GM21423 (cell line): ENCODE results near the gene H19.

Experiments used
- ATAC-seq: cut with Tn5 transposase; IDR thresholded peaks from one replicate; pipeline ENCODE4 v1.9.1; 2021; ENCODE audit warnings: mild to moderate bottlenecking, moderate library complexity; ENCODE audit not compliant: unreplicated experiment

Gene H19

DNA sequence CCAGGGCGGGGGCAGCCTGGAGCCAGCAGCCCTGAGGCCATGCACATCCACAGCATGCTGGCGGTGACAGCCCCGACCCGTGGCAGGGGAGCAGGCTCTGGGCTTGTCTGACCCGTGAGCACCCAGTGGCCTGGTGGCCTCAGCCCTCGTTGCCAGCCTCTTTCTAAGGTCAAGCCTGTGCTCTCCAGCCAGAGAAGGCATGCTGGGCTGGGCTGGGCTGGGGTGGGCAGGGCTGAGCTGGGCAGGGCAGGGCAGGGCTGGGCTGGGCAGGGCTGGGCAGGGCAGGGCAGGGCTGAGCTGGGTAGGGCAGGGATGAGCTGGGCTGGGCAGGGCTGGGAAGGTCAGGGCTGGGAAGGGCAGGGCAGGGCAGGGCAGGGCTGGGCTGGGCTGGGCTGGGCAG lies 10.6 kb downstream of the H19 start:
- no peak for ATAC-seq

GRCh38 chr11:1983601-1983961 lies 14.1 kb downstream of the H19 start:
- no peak for ATAC-seq

DNA sequence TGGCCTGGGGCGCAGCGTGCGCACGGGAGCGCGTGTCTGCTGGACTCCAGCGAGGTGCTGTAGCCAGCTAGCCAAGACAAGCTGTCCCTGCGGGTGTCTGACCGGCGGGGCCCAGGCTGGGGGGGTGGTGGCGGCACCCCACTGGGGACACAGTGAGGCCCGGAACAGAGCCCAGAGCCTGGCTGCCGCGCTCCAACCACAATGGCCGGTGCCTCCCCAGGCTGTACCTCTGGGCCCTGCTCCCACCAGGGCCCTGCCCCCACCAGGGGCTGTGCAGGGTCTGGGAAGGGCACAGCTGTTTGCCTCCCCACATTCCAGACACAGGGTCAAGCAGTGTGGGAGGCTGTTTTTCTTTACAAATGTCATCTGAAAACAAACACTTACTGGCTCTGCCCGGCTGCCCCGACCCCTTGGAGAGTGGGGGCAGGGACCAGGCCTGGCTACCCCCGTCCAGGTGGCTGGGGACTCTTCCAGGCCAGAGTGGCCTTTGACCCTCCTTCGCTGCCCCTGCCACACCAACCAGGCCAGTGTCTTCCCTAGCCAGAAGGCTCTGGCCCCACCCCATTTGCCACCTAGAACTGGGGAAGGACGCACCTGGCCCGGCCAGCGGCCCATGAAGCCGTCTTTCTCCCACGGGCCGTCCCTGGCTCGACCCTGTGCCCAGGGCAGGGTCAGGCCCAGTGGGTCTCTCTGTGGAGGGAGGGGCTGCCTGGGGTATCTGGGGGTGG lies 14.6 kb downstream of the H19 start:
- no peak for ATAC-seq

DNA sequence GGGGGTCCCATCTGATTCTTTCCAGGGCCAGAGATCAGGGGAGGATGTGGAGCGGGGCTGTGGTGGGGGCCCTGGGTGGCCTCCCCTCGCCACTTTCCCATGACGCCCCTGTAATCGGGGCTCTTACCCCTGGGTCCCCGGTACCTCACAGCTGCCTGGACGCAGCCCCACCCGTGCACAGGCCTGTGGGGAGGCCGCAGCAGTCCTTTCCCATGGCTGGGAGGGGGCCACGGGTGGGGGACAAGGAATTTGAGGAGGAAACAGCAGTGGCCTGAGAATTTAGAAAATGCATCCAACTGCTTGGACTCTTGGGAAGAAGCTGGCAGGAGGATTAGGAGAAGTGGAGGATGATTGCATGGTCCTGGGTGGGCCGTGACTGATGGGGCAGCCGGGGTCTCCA lies 18.0 kb downstream of the H19 start:
- no peak for ATAC-seq

DNA sequence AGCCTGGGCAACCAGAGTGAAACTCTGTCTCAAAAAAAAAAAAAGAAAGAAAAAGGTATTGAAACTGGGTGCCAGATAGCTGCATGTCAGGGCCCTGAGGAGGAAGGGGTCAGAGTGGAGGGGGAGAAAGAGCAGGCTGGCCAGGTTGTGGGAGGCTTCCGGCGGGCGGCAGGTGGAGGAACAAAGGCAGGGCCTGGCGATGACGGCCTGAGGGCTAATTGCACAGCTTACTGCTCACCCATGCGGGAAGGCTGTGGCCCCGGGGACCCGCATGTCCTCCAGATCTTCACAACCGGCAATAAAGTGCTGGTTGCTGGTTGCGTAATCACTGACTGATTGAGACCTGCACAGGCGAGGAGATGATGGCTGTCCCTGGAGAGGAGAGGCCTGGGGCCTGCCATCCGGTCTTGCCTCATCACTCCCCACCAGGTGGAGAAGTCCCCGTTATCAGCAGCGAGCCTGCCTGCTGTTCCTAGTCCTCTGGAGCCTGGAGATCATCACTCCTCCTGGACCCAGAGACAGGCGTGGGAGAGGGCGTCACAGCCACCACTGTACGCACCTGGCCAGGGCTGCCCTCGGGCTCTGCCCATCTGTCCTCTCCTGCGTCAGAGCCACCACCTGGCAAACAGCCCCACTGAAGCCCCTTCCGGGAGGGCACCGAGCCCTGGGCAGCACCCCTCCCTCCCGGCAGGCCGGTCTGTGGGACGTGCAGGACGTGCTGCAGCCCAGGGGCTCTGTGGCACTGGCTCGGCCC lies 18.7 kb downstream of the H19 start:
- no peak for ATAC-seq

DNA sequence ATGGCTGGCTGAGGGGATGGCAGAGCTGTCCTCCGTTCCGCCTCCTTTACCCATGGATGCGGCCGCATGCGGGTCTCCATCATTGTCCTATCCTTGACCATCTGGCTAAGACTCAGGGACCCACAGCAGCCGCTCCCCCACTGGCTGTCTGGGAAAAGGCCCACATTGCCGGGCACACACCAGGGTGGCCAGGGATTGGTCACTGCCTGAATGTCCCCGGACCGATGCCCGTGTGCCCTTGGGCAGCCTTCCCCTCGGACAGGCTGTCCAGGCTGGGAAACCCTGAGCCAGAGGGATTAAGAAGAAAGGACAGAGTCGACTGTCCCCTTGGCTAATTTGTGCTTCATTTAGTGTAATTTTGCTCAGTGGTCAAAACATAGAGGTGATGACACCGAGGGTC lies 22.5 kb downstream of the H19 start:
- ATAC-seq, result no peak

DNA sequence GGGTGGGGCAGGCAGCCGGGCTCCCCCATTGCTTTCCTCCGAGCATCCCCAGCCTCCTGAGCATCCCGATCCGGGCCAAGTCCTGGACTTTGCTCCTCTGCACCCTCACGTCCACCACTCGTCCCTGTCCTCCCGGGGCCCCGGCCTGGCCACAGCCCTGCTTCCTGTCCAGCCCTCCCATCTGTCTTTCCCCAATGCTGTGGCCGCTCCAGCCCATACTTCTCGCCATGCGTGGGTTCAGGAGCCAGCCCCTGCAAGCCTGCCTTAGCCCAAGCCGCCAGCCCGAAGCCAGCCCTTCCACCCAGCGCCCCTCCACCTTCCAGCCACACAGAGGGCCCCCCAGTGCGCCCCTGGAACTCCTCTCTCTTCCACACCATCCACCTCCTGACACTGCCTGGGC lies 26.7 kb downstream of the H19 start:
- no peak for ATAC-seq

GRCh38 chr11:1969776-1970175 lies 27.9 kb downstream of the H19 start:
- ATAC-seq, result no peak

DNA sequence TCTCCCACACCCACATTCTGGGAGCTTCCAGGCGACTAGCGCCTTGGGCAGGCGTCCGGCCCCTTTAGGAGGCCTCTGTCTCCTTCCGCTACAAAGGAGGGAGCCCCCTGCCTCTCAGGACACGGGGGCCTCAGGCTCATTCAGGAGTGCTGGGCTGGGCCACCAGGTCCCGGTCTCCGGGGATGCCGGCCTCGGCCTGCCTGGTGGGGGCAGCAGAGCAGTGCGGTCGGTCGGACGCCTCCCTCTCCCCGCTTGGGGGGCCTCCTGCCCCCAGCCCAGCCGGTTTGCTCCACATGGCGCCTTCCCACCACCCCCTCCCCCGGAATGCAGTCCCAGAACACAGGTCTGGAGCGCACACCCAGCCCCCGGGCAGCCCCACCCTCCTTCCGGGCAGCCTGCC lies 28.6 kb downstream of the H19 start:
- ATAC-seq, result no peak

GRCh38 chr11:1968454-1969002 lies 29.1 kb downstream of the H19 start:
- no peak for ATAC-seq

DNA sequence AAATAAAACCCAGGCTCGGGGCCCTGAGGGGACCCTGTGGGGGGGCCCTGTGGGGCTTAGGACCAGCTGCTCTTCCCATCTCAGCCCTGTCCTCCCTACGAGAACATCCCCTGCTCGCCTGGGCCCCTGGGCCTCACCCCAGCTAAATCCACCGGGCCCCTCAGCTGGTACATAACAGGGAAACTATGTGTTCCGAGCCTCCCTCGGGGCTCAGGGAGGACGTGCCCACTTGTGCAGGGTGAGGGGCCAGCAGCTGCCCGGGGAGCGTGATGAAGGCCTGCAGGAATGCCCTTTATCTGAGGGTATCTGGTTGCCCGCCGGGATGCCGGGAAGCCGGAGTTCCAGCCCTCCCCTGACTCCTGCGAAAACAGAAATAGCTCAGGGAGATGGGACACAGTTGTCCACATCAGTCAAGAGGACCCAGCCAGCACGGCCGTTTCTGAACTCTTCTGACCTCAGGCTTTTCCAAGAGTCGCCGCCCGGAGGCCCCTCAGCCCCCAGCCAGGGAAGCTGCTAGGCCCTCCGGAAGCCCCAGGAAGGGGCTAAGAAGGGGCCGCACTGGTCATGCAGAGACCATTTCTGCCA lies 29.9 kb downstream of the H19 start:
- no peak for ATAC-seq

GRCh38 chr11:1966531-1966930 lies 31.1 kb downstream of the H19 start:
- ATAC-seq, result no peak

- no peak for ATAC-seq
Observed at GRCh38 chr11:1964955-1965354, 32.7 kb downstream of the H19 start.

- no peak for ATAC-seq
Observed at GRCh38 chr11:1964348-1964747, 33.3 kb downstream of the H19 start.

DNA sequence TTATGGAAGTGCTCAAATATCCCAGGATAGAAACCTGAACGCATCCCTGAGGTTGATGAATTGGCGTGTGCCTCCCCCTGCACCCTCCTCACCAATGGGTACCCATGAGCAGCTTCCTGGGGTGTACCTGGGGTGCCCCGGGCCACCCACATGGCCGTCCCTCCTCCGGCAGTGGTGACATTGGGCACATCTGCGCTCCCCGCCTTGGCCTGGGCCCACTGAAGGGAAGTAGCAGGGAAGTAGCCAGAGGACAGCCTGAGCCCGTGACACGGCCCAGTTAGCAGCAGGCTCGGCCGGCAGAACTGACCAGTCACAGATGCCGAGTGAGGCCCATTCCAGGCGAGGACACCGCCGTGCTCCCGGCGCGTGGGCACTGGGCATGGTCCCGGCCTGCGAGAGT lies 33.8 kb downstream of the H19 start:
- ATAC-seq, result no peak

GRCh38 chr11:1959786-1960185 lies 37.9 kb downstream of the H19 start:
- ATAC-seq, result no peak

GRCh38 chr11:1958367-1958766 lies 39.3 kb downstream of the H19 start:
- no peak for ATAC-seq

DNA sequence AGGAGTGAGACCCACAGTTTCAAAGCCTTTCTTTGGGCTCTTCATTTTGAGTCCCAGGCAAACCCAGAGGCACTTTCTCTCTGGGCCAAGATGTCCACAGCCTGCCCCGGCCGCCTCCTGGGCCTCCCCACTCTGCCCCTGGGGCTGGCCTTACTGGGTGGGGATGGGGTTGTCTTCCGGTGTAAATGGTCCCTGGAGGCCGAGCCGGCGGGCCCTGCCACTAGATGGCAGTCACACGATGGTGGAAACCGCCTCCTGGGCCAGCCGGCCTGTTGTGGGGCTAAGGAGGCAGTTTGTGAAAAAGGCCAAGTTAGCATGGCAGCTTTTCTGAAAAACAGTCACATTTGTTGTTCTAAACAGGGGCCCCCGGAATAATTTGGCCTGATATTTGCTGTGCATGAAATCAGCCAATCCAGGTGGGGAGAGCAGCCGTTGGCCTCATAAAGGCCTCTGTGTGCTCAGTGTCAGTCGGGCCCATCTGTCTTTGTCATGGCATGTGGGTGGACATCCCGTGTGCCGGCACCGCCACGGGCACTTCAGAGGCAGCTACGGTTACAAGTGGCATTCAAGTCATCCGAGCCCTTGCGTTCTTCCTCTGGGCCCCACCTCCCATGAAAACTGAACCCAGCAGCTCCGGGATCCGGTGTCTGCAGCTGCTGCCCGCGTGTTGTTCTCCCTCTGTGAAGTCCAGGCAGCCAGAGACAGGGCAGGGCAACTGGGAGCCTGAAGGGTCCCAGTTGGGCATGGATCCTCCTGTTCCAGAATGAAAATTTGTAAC lies 44.0 kb downstream of the H19 start:
- ATAC-seq, result no peak

DNA sequence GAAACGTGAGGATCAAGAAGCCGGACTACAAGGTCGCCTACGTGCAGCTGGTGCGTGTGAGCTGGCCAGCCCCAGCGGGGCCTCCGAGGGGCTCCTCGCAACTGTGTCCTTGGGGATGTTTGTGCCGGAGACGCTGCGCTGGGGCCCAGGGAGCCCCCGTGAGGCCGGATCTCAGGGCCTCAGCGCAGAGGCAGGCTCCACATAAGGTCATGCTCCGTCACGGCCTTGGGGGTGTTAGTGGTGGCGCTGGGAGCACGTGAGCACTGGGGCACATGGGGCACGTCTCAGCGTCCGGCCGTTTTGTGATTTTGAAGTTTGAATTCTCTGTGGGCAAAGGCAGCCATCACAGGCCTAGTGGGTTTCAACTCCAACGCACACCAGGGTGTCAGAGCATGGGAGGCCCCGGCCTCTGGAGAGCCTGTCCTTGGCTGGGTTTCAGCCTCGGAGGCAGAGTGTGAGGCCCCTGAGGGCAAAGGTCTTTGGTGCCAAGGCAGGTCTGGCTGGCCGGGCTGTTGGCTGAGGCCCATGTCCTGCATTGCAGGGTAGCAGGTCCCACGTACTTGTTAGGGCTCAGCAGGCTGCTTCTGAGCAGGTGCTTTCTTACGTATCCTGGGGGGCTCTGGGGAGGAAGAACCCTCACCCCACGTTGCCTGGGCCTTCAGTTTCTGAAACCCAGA lies 44.7 kb downstream of the H19 start:
- ATAC-seq, result no peak

GRCh38 chr11:1949922-1950321 lies 47.7 kb downstream of the H19 start:
- ATAC-seq, result no peak

DNA sequence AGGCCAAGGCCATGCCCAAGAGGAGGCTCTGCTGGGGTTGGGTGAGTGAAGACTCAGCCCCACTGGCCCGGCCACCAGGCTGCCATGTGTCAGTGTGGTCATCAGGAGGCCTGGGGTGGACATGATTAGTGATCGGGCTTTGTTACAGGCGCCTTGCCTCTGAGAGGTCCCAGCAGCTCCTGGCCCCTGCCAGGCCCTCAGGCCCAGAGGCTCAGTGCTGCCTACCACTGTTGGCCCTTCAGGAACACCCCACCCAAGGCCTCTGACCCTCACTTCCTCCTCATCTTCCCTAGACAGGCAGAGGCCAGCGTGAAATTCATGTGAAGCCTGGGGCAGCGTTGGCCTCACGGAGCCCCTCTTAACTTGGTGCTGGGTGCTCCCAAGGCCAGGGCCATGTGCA lies 48.3 kb downstream of the H19 start:
- ATAC-seq, result no peak
